ENCODE results near the gene STAU1.

- TF ChIP-seq POLR2A (IDR thresholded peaks at IDR 0.05) (no peak), CTCF (IDR thresholded peaks at IDR 0.05) (no peak)
These were observed 46.7 kb upstream of the STAU1 start for GRCh38 chr20:49234831-49235230.

Data from ovary (tissue), 3 donors.